Trophoblast cell (in vitro differentiated cells and primary cell): ENCODE results near the gene CFTR.

Experiments
- DNase-seq, 2 donors: peaks; one replicate each; pipeline ENCODE4 v3.0.0-alpha.2; 2016
- H2AFZ ChIP-seq: 2 replicates; pipeline ENCODE4 v1.6.1; 2013; ENCODE audit warnings: low read length, moderate library complexity, mild to moderate bottlenecking; ENCODE audit not compliant: insufficient read depth, poor library complexity
- H2AK5ac ChIP-seq: 2 replicates; pipeline ENCODE4 v1.6.1; 2013; ENCODE audit warnings: mild to moderate bottlenecking, low read length
- H2BK120ac ChIP-seq: 2 replicates; pipeline ENCODE4 v1.6.1; 2013; ENCODE audit warnings: low read length, mild to moderate bottlenecking, moderate library complexity; ENCODE audit not compliant: insufficient read depth, poor library complexity
- H2BK12ac ChIP-seq: 2 replicates; pipeline ENCODE4 v1.6.1; 2013; ENCODE audit warnings: mild to moderate bottlenecking, low read length, moderate library complexity
- H2BK5ac ChIP-seq: 2 replicates; pipeline ENCODE4 v1.6.1; 2013; ENCODE audit warnings: low read length, low read depth, moderate library complexity, mild to moderate bottlenecking; ENCODE audit not compliant: poor library complexity
- H3K14ac ChIP-seq: 2 replicates; pipeline ENCODE4 v1.6.1; 2013; ENCODE audit warnings: mild to moderate bottlenecking, low read length
- H3K18ac ChIP-seq: 2 replicates; pipeline ENCODE4 v1.6.1; 2013; ENCODE audit warnings: mild to moderate bottlenecking, low read length
- H3K23ac ChIP-seq: 2 replicates; pipeline ENCODE4 v1.6.1; 2013; ENCODE audit warnings: low read length
- H3K27ac ChIP-seq: 2 replicates; pipeline ENCODE4 v1.5.1; 2013; ENCODE audit warnings: low read depth, mild to moderate bottlenecking, inconsistent platforms, low read length, moderate library complexity
- H3K27me3 ChIP-seq: 2 replicates; pipeline ENCODE4 v1.6.1; 2013; ENCODE audit warnings: inconsistent platforms, mild to moderate bottlenecking, low read length, moderate library complexity; ENCODE audit not compliant: insufficient read depth
- H3K36me3 ChIP-seq, 2 experiments: 1 replicate in 1 of 2; 2 replicates in 1 of 2; pipeline ENCODE4 v1.6.1; 2013; ENCODE audit warnings: low read length in 2 of 2, mild to moderate bottlenecking in 2 of 2, moderate library complexity in 1 of 2; ENCODE audit not compliant: insufficient read depth in 2 of 2, control insufficient read depth in 1 of 2
- H3K4ac ChIP-seq: 2 replicates; pipeline ENCODE4 v1.6.1; 2013; ENCODE audit warnings: low read depth, mild to moderate bottlenecking, low read length, moderate library complexity
- H3K4me1 ChIP-seq, 2 experiments: 1 replicate in 1 of 2; 2 replicates in 1 of 2; pipeline ENCODE4 v1.6.1; 2013; ENCODE audit warnings: low read length in 2 of 2, mild to moderate bottlenecking in 2 of 2, moderate library complexity in 1 of 2; ENCODE audit not compliant: insufficient read depth in 2 of 2, control insufficient read depth in 1 of 2
- H3K4me2 ChIP-seq: 2 replicates; pipeline ENCODE4 v1.6.1; 2013; ENCODE audit warnings: inconsistent platforms, mild to moderate bottlenecking, low read length, moderate library complexity
- H3K4me3 ChIP-seq: 2 replicates; pipeline ENCODE4 v1.5.1; 2013; ENCODE audit warnings: mild to moderate bottlenecking, low read depth, low read length, inconsistent platforms
- H3K79me1 ChIP-seq: one replicate; pipeline ENCODE4 v1.6.1; 2013; ENCODE audit warnings: low read length
- H3K79me2 ChIP-seq: 2 replicates; pipeline ENCODE4 v1.6.1; 2013; ENCODE audit warnings: low read length, mild to moderate bottlenecking; ENCODE audit not compliant: control insufficient read depth, insufficient read depth, poor library complexity
- H3K9ac ChIP-seq: 2 replicates; pipeline ENCODE4 v1.6.1; 2013; ENCODE audit warnings: mild to moderate bottlenecking, low read length
- H3K9me3 ChIP-seq: 2 replicates; pipeline ENCODE4 v1.6.1; 2013; ENCODE audit warnings: low read depth, mild to moderate bottlenecking, control low read depth, inconsistent platforms, low read length; ENCODE audit not compliant: insufficient read depth
- H4K12ac ChIP-seq: 2 replicates; pipeline ENCODE4 v1.6.1; 2013; ENCODE audit warnings: low read depth, mild to moderate bottlenecking, low read length, moderate library complexity
- H4K8ac ChIP-seq: 2 replicates; pipeline ENCODE4 v1.6.1; 2013; ENCODE audit warnings: low read depth, mild to moderate bottlenecking, low read length, moderate library complexity
- H4K91ac ChIP-seq: one replicate; pipeline ENCODE4 v1.6.1; 2013; ENCODE audit warnings: low read depth, mild to moderate bottlenecking, low read length, moderate library complexity
- WGBS: extraction: QIAGEN DNeasy Blood & Tissue Kit; methylation state at CpG from one replicate; pipeline ENCODE4 v1.1.7; 2013; ENCODE audit warnings: missing lambda C conversion rate; ENCODE audit not compliant: insufficient read length, insufficient coverage; ENCODE audit errors: extremely low coverage; 5-methylcytosine and 5-hydroxymethylcytosine counted together

Gene CFTR

DNA sequence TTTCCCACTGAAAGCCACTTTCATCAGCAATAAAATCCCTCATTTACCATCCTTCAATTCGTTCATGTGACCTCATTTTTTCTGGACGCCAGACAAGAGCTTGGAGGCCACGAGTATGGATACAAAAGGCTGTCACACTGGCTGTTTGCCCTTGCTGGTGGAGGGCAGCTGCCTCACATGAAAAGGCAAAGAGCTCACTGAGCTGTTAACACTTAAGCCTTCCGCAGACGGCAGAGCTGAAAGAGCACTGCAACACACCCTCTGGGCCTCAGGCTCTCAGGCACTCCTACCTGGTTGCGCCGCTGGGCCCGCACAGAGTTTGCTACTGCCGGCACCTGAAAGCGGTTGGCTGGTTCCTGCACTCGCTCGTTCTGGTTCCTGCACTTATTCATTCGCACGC lies 193.5 kb downstream of the CFTR start:
- peaks cover 2% of the 10 kb centered on the region for H3K79me1 ChIP-seq
- no peak overlapping the region for H3K18ac ChIP-seq
- no peak overlapping the region for H4K12ac ChIP-seq
- H2BK12ac ChIP-seq: no peak overlapping the region
- no peaks in the 10 kb centered on the region for H3K27me3 ChIP-seq
- H3K27ac ChIP-seq: peak overlapping the region; percentile 20
- no peaks in the 10 kb centered on the region for H3K9me3 ChIP-seq
- no peaks in the 10 kb centered on the region for H3K36me3 ChIP-seq
- H3K4me1 ChIP-seq: peaks cover 4 to 5% of the 10 kb centered on the region in 2 experiments
- no peak overlapping the region for H3K14ac ChIP-seq
- no peak overlapping the region for H2BK5ac ChIP-seq
- no peaks in the 10 kb centered on the region for H3K79me2 ChIP-seq
- no CpG with 5 or more reads among the region's 14 CpGs for WGBS
- H3K4me2 ChIP-seq: peak overlapping the region; percentile 80
- no peak overlapping the region for H3K23ac ChIP-seq
- H2AK5ac ChIP-seq: no peak overlapping the region
- H3K4ac ChIP-seq: no peak overlapping the region
- H2AFZ ChIP-seq: peak overlapping the region; percentile 71
- H3K4me3 ChIP-seq: peak overlapping the region; percentile 26
- peak overlapping the region; percentile 41 for H4K8ac ChIP-seq
- peak in 1 of 2 donors; percentile 9 for DNase-seq
- no peak overlapping the region for H2BK120ac ChIP-seq
- H4K91ac ChIP-seq: no peak overlapping the region
- H3K9ac ChIP-seq: no peak overlapping the region

DNA sequence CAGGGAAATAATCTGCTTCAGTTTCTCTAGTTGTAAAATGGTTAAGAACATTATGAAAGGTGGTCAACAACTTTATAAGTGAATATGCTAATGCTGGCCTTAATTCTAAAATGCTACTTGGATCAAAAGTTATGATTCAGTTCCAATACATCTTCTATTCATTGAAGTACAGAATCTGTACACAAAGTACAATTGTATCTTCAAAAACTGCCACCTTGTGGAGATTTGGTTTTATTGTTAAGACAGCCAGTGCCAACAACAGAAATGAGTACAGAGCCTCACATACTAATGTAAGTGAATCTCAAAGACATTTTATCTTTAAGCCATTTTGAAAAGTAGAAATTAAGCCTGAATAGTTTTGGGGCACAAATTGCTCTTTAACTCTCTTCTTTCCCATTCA lies 194.0 kb downstream of the CFTR start:
- H4K12ac ChIP-seq: no peak overlapping the region
- no peak overlapping the region for H2BK12ac ChIP-seq
- peak overlapping the region; percentile 80 for H3K4me2 ChIP-seq
- no peak overlapping the region for H3K23ac ChIP-seq
- no peak overlapping the region for H3K14ac ChIP-seq
- peak overlapping the region; percentile 71 for H2AFZ ChIP-seq
- H3K79me2 ChIP-seq: no peaks in the 10 kb centered on the region
- peaks cover 4 to 5% of the 10 kb centered on the region in 2 experiments for H3K4me1 ChIP-seq
- peak overlapping the region; percentile 20 for H3K27ac ChIP-seq
- no peaks in the 10 kb centered on the region for H3K27me3 ChIP-seq
- H3K4ac ChIP-seq: no peak overlapping the region
- H3K9me3 ChIP-seq: no peaks in the 10 kb centered on the region
- peaks cover 2% of the 10 kb centered on the region for H3K79me1 ChIP-seq
- no peak overlapping the region for H3K18ac ChIP-seq
- no peaks in the 10 kb centered on the region for H3K36me3 ChIP-seq
- peak in 1 of 2 donors; percentile 67 for DNase-seq
- H3K4me3 ChIP-seq: no peak overlapping the region
- H2AK5ac ChIP-seq: no peak overlapping the region
- no peak overlapping the region for H3K9ac ChIP-seq
- peak overlapping the region; percentile 41 for H4K8ac ChIP-seq
- H2BK5ac ChIP-seq: no peak overlapping the region
- H2BK120ac ChIP-seq: no peak overlapping the region
- H4K91ac ChIP-seq: no peak overlapping the region

DNA sequence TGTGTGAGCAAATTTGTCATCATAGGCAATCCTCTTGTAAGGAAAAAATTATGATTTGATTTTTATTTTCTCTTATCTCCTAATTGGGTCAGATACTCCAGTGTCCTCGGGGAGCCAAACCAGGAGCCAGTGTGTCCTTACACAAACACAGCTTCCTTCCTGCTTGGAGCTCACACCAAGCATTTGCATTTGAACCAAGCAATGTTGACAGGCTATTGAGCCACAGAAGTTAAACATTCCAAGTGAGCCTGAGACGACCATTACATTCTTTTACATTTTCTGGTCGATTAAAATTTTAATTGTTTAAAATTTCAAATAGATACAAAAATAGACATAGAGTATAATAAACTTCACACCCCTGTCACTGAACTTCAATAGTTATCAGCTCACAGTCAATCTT lies 194.8 kb downstream of the CFTR start:
- Histone ChIP-seq H2BK120ac (no peak overlapping the region), H3K4me2 (no peak overlapping the region), H3K27me3 (no peaks in the 10 kb centered on the region), H3K36me3 (no peaks in the 10 kb centered on the region), H3K23ac (no peak overlapping the region), H2BK5ac (no peak overlapping the region), H3K79me1 (peaks cover 2% of the 10 kb centered on the region), H3K9me3 (no peaks in the 10 kb centered on the region), H3K18ac (no peak overlapping the region), H4K91ac (no peak overlapping the region), H2AK5ac (no peak overlapping the region), H3K9ac (no peak overlapping the region), H2BK12ac (no peak overlapping the region), H3K79me2 (no peaks in the 10 kb centered on the region), H4K8ac (no peak overlapping the region), H3K4me1 (peaks cover 4 to 5% of the 10 kb centered on the region in 2 experiments), H3K4ac (no peak overlapping the region), H3K27ac (no peak overlapping the region), H2AFZ (no peak overlapping the region), H3K14ac (no peak overlapping the region), H4K12ac (no peak overlapping the region), H3K4me3 (no peak overlapping the region)
- DNase-seq: no peak
- no CpG with 5 or more reads among the region's 3 CpGs for WGBS

DNA sequence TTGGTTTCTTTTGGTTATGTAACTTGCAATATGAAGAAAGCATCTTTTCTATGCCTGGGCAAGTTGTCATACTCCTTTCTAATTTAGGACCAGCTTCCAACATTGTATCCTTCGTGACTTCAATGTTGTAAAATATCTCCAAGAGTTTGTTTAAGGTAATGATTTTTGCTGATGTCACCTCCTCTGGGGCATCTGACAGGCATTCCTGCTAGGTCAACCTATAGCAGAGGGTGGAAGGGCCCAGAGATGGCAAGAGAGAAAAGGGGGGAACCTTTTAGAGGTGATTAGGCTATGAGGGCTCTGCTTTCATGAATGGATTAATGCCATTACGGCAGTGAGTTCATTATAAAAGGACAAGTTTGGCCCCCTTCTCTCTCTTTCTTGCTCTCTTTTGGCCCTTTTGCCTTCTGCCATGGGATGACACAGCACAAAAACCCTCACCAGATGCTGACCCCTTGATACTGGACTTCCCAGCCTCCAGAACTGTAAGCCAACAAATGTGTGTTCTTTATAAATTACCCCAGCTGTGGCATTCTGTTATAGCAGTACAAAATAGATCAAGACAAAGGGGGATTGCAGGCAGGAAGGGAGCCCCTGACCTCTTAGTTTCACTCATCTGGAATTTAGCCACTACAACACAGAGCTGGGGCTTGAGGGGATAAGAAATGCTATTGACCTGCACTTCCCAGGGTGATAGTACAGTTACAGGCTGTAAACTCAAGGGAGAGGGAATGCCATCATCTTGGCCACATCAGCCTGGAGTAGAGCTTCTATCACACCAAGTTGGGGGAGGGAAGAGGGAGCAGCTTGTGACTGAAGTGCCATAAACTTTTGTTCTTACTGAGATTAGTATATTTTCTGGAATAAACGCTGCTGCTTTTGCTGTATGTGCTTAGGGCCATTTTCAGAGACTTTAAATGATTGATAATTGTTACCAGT lies 195.9 kb downstream of the CFTR start:
- no peak overlapping the region for H2AK5ac ChIP-seq
- no peak overlapping the region for H3K4me2 ChIP-seq
- H3K9ac ChIP-seq: no peak overlapping the region
- H2BK12ac ChIP-seq: no peak overlapping the region
- no peak for DNase-seq
- H3K79me2 ChIP-seq: no peaks in the 10 kb centered on the region
- H3K14ac ChIP-seq: no peak overlapping the region
- H3K4ac ChIP-seq: no peak overlapping the region
- no peak overlapping the region for H3K18ac ChIP-seq
- WGBS: no CpG with 5 or more reads among the region's 3 CpGs
- H3K23ac ChIP-seq: no peak overlapping the region
- H2AFZ ChIP-seq: no peak overlapping the region
- no peak overlapping the region for H2BK5ac ChIP-seq
- no peak overlapping the region for H3K4me3 ChIP-seq
- H3K27me3 ChIP-seq: no peaks in the 10 kb centered on the region
- H3K9me3 ChIP-seq: no peaks in the 10 kb centered on the region
- no peak overlapping the region for H4K91ac ChIP-seq
- H3K27ac ChIP-seq: no peak overlapping the region
- H3K79me1 ChIP-seq: peaks cover 2% of the 10 kb centered on the region
- peaks cover 4 to 5% of the 10 kb centered on the region in 2 experiments for H3K4me1 ChIP-seq
- no peaks in the 10 kb centered on the region for H3K36me3 ChIP-seq
- H2BK120ac ChIP-seq: no peak overlapping the region
- no peak overlapping the region for H4K12ac ChIP-seq
- no peak overlapping the region for H4K8ac ChIP-seq
